T follicular helper cell (primary cell): ENCODE measurements around the gene MRPL22.
"Not testable (repeated sequence)": the region's sequence is repeated elsewhere in the genome, so short reads cannot be mapped to it uniquely, and the experiment has no call there.

Experiments
- DNase-seq: peaks from one replicate; pipeline ENCODE4 v3.0.0-alpha.2; 2020; ENCODE audit warnings: low read depth

Gene MRPL22

DNA sequence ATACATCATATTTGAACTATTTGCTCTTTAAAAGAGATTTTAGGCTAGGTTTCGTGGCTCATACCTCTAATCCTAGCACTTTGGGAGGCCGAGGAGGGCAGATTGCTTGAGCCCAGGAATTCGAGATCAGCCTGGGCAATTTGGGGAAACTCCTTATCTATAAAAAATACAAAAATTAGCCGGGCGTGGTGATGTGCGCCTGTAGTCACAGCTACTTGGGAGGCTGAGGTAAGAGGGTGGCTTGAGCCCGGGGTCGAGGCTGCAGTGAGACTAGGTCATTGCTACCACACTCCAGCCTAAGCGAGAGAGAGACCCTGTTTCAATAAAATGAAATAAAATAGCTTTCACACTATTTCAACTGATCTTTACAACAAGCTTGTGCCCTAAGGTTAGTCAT, 500 bp upstream of the MRPL22 start:
- DNase-seq, result no peak

DNA sequence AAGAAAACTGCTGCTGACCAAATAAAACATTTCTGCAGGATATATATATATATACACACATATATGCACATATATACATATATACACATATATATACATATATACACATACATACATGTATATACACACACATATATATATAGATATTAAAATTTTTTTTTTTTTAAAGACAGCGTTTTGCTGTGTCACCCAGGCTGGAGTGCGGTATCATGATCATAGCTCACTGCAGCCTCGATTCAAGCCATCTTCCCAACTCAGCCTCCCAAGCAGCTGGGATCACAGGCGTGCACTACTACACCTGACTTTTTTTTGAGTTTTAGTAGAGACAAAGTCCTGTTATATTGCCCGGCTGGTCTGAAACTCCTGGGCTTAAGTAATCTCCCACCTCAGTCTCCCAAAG, 2.7 kb downstream of the MRPL22 start:
- no peak for DNase-seq

DNA sequence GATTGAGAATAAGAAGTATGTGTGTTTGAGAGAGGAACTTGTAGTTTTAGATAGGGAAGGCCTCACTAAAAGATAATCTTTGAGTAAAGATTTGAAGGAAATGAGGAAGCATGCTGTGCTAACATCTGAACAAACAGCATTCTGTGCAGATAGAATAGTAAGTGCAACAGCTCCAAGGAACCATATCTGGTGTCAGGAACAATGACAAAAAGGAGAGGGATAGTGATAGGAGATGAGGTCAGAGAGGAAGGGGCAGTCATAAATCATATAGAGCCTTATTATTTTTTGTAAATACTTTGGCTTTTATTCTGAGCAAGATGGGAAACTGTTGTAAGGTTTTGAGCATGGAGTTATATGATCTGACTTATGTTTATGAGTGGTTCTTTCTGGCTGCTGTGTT, 3.8 kb downstream of the MRPL22 start:
- no peak for DNase-seq

GRCh38 chr5:154945695-154946301, 4.9 kb downstream of the MRPL22 start:
- no peak for DNase-seq

DNA sequence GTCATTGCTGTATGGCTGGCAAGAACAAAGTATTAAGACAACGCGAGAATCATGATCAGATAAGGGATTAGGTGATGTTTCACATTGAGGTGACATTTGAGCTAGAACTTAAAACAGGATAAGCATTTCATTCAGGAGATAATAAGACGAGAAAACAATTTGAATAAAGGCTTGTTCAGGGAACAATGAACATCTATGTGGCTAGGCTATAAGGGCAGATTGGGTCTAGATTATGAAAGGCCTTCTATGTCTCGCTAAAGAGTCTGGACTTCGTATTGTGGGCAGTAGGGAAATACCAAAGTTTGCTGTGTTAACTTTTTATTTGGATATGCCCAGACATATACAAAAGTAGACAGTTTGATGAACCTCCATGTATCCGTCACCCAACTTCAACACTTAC, 6.9 kb downstream of the MRPL22 start:
- no peak for DNase-seq

DNA sequence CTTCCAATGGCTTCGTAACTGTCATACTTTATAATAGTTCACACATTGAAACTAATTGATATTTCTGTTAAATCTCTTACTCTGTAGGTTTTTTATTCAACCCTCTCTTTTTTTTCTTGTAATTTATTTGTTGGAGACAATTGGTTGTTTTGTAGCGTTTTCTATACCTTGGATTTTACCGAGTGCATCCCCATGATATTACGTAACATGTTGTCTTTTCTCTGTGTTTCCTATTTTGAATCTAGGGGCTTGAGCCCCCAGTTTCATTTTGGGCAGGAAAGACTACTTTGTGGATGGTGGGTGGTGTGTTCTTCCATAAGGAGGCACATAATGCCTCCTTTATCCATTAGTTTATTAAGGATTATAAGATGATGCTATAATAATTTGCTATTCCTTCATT, 7.4 kb downstream of the MRPL22 start:
- DNase-seq, result no peak

DNA sequence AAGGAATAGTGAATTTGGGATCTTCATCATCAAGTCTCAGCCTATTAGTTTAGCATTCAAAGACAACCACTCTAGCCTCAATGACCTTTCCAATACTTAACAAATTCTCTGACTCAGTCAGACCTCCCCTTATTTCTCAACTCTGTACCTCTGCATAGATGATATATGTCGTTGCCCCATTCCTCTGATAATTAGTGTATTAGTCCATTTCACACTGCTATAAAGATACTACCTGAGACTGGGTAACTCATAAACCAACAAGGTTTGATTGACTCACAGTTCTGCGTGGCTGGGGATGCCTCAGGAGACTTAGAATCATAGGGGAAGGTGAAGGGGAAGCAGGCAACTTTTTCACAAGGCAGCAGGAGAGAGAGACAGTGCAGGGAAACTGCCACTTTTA, 8.9 kb downstream of the MRPL22 start:
- DNase-seq, result no peak

DNA sequence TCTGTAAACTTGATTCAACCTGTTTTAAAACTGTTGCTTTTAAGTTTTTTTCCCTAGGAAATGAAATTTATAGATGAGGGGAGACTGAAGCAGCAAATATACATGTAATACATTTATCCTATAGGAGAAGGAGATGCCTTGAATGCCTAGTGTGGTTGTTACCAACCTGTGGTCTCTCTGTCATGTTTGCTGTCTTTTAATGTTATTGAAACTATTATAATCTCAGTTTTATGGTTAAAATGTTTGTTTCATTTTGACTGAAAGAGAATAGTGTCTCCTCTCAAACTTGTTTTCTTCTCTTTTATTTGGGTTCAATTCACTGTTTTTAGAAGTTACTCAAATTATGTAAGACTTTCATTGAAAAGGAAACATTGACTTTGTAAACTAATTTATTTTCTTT, 15.8 kb downstream of the MRPL22 start:
- no peak for DNase-seq

- DNase-seq, result no peak
These were observed 21.6 kb downstream of the MRPL22 start for GRCh38 chr5:154962494-154962893.

DNA sequence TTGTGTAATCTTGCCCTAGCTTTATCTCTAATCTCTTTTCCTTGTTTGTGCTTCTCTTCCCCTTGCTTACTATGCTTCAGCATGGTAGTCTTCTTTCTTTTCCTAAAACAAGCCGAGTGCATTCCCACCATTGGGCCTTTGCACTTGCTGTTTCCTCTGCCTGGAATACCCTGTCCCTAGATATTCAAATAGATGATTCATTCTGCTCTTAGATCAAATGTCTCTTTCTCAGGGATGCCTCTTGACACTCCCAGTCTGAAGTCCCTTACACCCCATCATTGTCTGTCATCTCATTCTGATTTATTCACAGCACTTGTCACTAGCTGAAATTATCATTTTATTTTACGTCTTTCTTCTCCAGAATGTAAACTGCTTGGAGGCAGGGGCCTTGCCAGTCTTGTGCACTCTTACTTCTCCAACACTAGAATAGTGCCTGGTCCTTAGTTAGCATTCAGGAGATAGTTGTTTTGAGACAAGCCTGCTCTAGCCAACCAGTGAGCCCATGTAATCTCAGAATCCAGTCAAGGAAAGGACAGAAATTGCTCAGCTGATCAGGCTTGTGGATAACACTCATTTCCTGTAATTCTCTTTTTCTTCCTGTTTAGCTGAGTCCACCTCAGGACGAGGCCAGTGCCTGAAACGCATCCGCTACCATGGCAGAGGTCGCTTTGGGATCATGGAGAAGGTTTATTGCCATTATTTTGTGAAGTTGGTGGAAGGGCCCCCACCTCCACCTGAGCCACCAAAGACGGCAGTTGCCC, 25.4 kb downstream of the MRPL22 start:
- no peak for DNase-seq

DNA sequence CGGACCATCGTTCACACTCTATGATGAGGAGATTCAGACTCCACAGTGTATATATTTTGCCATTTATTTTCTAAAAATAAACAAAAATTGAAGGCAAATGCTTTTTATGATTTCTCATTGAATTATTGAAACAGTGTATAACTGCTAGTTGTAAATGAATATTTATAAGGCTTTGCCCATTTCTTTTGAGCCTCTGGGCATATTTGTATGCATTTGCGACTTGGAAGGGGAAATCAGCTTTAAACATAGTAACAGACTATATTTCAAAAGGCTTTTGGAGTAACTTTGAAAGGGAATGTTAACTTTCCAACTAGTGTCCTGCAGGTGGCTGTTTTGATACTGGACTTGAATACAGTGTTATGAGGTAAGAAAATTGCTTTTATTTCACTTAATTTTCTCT, 26.0 kb downstream of the MRPL22 start:
- no peak for DNase-seq

DNA sequence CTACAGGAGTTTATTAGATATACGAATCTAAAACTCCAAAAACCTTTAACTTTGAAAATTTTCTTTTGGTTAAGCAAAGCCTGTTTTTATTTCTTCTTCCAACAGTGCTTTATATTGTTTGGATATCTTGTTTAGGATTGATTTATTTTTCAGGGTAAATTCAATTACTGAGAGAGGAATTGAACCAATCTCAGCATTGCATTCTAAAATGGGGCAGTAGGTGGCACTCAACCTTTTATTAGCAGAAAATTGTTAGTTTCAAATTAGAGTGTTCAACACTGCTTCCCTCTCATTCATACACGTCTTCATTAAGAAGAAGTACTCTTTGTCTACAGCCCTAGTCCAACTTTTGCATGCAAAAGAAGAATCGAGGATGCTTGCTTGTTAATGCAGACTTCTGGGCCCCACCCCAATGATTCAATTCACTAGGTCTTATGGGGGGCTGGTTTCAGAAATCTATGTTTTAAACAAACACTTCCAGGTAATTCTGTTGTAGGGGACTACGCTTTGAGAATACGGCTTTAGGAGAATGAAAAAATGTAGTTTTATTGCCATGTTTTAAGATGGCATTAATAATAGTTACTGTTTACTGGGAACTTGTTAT, 26.6 kb downstream of the MRPL22 start:
- no peak for DNase-seq

DNA sequence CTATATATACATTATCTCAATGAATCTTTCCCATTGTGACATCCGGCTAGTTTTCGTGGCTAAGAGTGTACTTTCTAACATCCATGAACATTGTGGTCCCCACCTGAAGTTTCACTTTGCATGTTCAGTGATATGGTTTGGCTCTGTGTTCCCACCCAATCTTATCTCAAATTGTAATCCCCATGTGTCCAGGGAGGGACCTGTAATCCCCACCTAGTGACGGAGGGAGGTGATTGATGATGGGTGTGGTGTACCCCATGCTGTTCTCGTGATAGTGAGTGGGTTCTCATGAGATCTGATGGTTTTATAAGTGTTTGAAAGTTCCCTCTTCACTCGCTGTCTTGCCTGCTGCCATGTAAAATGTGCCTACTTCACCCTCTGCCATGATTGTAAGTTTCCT, 28.1 kb downstream of the MRPL22 start:
- no peak for DNase-seq

DNA sequence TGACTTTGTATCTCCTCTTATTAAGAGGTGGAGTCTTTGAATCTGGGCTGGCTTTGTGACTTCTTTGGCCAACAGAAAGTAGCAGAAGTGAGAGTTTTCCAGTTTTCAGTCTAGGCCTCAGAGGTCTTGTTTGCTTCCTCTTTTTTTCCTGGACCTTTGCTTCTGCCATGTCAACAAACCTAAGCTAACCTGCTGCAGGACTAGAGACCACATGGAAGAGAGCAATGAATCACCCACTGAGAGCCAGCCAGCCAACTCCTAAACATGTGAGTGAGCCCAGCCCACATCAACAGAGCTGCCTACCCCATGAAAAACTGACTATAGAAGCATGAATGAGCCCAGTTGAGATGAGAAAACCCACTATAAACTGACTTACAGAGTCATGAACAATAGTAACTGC, 29.9 kb downstream of the MRPL22 start:
- DNase-seq, result no peak

- DNase-seq, result no peak
These were observed 30.6 kb downstream of the MRPL22 start for GRCh38 chr5:154971501-154971900.

DNA sequence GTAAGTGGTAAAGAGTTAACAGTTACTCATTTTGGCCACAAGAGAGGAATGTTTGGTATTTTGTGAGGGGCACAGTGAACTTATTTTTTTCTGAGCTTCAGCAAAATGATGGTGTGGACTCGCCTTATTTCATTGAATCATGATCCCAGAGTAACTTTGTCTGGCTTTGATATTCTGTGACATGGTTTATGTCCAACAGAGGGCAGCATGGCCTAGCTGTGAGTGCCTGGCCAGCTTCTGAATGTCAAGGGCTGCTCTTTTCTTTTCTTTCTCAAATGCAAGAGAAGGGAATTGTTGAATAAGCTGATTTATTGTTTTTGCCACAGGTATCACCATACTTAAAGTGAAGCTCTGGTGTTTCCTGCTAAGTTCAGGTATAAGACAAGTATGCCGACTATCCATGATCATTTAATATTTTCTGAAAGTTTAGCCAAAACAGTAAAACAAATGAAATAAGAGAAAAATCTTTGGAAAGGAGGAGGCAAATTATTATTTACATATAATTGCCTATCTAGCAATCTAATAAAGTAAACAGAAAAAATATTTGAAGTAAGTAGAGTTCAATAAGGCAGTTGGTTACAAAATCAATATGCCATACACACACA, 31.7 kb downstream of the MRPL22 start:
- no peak for DNase-seq

DNA sequence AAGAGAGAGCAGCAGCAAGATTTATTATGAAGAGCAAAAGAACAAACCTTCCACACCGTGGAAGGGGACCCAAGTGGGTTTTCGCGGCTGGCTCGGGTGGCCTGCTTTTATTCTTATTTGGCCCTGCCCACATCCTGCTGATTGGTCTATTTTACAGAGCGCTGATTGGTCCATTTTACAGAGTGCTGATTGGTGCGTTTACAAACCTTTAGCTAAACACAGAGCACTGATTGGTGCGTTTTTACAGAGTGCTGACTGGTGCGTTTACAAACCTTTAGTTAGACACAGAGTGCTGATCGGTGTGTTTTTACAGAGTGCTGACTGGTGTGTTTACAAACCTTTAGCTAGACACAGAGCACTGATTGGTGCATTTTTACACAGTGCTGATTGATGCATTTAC, 35.2 kb downstream of the MRPL22 start:
- DNase-seq, result not testable (repeated sequence)

- no peak for DNase-seq
These were observed 36.5 kb downstream of the MRPL22 start for GRCh38 chr5:154977409-154977808.

GRCh38 chr5:154978294-154978693, 37.4 kb downstream of the MRPL22 start:
- not testable (repeated sequence) for DNase-seq

DNA sequence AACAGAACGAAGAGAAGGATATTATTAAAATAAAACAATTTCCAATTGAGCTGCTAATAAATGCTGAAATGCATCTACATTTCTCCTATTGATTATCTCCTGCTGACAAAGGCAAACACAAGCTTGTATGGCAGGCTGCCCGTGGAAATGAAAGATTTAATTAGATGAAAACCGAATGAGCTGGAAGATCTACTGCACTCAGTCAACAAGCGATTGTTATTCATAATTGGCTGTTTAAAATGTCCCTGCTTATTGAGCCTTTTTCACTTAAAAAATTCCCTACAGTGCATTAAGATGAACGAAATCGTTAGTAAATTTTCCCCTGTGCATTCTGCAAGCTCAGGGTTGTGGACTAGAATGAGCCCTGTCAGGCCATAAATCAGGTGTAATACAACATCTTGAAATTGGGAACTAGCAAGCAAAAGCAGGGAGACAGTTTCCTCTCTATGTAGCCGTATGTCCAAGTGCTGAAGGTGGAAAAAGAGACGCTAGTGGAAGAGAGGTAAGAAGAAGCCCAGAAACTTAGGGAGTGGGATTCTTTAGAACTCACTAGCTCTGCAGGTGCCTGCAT, 44.2 kb downstream of the MRPL22 start:
- DNase-seq, result no peak

DNA sequence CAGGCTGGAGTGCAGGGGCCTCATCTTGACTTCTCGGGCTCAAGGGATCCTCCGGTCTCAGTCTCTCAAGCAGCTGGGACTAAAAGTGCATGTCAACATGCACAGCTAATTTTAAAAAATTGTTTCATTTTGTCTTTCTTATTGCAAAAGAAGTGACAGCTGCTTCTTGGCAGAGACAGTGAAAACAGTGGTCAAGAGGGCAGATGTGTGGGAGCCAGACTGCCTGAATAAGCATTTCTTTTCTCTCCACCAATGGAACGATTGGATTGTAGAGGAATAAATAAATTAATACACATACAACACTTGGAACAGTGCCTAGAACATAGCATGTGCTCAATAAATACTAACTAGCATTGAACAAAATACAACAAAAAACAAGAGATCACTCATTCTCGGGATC, 45.3 kb downstream of the MRPL22 start:
- DNase-seq, result no peak

DNA sequence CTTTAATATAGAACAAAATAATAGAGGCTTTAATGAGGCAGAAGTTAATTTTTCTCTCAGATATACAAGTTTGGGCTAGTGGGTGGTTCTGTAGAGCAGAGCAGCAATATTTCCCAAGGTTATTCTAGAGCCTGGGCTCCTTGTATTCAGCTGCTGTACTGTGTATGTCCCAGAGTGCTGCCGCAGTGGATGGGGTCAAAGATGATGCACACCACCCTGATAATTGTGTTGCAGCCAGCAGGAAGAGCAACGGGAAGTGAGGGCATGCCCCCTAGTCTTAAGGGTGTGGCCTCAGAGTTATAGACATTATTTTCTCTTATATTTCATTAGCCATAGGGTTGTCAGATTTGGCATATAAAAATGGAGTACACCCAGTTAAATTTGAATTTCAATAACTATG, 48.8 kb downstream of the MRPL22 start:
- DNase-seq, result no peak

DNA sequence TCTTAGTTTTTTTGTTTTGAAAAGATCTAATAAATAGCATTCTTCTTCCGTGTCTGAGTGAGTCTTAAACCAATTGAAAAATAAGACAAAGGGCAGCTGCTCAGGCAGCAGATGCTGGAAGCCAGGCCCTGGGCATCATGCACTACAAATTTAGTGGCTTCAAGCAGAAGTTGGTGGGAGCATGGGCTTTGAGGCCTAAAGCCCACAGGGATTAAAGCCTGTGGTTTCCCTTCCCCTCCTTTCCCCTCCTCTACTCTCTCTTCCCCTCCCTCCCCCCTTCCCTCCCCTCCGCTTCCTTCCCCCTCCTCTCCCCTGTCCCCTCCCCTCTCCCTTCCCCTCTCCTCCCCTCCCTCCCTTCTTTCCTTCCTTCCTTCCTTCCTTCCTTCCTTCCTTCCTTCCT, 52.6 kb downstream of the MRPL22 start:
- DNase-seq, result no peak
